Stimulated activated CD8-positive, alpha-beta memory T cell treated with anti-CD3 and anti-CD28 coated beads, Interleukin-2, amount 100 ng/mL, for 1 hour (primary cell): ENCODE measurements around the gene DHRS7.
A peak's percentile ranks its signal among the peaks of the same experiment; 100 is the strongest.

Experiments
- DNase-seq, 2 donors: peaks; one replicate each; pipeline ENCODE4 v3.0.0-alpha.2; 2020; ENCODE audit warnings: low read depth in 2 of 2

DHRS7 gene

DNA sequence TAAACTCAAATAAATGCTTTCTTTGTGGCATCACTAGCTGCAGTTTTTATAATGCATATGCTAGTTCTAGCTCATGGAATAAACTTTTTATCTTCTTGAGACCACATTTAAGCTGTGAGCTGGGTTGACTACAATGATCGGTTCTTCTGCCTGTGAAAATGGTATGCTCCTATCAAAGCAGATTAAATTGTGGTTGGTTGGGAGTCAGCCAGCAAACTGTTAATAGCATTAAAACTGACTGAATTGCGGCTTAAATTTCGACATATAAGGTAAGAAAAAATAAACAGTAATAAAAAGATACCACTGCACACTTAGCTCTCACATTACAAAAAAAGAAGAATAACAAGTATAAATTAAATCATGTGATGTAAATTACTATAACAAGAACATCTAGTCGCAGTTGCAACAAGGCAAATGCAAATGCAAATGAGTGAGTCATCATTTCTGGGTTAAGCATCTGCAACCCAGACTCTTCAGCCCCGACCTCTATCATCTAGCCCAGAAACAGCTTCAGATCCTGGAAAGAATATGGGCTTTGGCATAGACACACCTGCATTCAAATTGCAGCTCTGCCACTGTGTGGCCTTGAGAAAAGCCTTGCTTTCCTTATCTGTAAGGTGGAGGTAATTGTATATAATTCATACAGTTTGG, 19.8 kb upstream of the DHRS7 start:
- DNase-seq: no peak

- no peak for DNase-seq
These were observed 19.1 kb upstream of the DHRS7 start for GRCh38 chr14:60184146-60184904.

DNA sequence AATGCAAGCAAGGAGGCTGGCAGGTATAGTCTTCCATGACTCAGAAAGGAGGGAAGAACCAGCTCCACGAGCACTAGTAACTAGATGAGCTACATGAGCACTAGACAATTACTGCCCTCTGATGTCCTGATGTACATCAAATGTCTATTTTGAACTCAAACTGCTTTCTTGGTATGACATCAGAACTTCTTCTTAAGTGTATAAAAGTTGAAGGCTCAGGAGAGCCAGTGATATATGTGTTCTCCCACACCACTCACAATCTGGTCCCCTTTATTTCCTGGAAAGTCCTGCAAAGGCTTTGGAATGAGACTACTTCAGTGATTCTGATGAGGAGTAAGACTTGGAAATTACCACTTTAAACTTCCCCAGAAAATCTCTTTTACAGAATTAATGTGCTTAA, 18.5 kb upstream of the DHRS7 start:
- no peak for DNase-seq

DNA sequence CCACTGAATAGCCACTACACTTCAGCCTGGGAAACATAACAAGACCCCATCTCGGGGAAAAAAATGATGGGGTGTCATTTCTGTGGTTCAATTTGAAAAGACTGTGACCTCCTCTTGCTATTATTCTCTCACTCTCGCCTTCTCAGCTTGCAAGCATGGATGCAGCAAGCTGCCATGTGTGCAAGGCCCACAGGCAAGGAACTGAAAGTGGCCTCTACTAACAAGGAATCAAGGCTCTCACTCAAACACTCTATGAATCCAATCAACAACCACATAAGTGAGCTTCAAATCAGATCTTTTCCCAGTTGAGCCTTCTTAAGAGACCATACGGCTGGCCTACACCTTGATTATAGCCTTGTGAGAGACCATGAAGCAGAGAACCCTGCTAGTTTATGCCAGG, 17.9 kb upstream of the DHRS7 start:
- DNase-seq: no peak

DNA sequence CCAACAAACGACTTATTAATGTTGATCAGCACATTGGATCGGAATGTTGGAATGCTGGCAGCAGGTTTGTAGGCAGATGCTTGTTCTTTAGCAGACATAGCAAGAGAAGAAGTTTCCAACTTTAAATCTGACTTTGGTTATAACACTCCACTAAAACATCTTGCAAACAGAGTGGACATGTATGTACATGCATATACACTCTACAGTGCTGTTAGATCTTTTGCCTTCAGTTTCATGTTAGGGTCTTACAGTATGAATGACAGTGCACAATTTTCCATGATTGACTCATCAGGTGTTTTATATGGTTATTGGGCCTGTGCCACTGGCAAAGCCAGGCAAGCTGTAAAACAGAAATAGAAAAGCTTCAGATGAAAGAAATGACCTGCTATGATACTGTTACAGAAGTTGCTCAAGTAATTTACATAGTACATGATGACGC, 14.3 kb upstream of the DHRS7 start:
- DNase-seq: no peak

- no peak for DNase-seq
These were observed 13.6 kb upstream of the DHRS7 start for GRCh38 chr14:60178820-60179219.

DNA sequence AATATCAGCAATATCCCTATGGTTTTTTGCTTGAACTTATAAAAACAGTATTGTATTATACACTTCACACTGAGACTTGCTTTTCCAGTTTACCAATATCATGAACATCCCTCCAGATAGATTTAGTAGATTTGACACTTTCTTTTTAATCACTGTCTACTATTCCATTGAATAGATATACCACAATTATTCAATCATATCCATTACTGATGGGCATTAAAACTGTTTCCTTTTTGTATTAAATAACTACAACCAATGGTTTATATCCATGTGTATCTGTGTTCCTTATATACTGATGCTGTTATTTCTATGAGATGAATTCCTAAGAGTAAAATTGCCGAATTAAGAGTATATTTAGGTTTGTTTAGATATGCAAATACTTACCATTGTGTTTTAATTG, 13.0 kb upstream of the DHRS7 start:
- DNase-seq: no peak

- DNase-seq: no peak
These were observed 10.2 kb upstream of the DHRS7 start for GRCh38 chr14:60175255-60175902.

DNA sequence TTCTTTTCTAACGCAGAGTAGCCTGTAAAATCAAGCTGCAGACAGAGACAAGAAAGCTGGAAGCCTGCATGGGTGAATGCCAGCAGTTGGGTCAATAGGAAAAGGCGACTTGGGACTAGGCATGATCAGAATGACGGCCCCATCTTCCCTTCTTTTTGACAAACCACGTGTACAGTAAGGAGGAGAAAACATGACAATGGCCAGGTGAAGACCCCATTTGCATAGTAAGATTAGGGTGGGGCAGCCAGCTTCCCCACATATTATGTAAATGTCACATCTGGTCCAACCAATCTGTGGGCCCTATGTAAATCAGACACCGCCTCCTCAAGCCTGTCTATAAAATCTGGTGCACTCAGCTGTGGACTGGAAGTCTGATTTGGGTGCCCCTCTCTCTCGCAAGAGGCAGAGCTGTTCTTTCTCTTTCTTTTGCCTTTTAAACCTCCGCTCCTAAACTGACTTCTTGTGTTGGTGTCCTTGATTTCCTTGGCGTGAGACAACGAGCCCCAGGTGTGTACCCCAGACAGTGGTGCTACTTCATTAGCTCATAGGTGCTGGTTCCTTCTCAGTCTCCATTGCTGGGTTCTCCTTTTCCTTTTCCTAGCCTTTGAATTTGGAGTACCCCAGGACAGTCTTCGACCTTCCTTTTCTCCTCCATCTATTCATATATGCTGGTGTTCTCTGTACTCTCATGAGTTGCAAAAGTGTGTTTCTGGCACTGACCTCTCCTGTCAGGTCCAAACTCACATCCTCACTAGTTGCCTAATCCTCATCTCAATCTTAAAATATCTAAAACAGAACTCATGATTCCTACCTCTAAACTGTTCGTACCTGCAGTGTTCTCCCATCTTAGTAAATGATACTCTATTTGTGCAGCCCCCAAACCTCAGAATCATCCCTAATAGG, 9.4 kb upstream of the DHRS7 start:
- DNase-seq: no peak

- DNase-seq: no peak
These were observed 6.5 kb upstream of the DHRS7 start for GRCh38 chr14:60171690-60172089.

DNA sequence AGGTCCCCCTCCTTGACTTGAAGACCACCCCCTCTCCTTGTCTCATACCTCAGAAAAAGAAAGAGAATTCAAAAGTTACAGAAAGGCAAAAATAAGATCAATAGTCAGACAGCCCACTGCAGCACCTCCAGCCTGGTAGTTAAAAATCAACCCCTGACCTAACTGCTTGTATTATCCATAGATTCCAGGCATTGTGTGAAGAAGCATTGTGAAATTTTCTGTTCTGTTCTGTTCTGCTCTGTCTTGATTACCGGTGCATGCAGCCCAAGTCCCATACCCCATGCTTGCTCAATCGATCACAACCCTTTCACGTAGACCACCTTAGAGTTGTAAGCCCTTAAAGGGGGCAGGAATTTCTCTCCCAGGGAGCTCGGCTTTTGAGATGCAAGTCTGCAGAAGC, 5.8 kb upstream of the DHRS7 start:
- DNase-seq: no peak

GRCh38 chr14:60169722-60170121, 4.5 kb upstream of the DHRS7 start:
- no peak for DNase-seq

DNA sequence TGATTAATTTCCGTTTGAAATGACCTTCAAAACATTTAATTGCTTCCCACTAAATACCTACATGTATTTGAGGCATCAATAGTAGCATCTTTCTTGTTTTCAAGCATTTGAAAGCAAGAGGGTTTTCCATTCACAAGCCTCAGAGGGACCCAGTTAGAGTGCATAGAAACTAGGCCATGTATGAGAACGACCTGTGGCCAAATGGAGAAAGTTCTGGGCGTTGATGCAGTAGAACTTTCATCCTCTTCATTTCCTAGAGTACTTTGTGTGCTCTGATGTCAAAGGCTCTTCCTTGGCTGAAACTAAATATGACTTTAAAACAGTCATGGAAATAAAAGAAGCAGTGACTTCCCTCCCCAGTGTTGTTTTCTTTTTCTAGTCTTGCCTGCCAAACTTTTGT, 944 bp upstream of the DHRS7 start:
- DNase-seq: no peak

- DNase-seq: no peak
These were observed 314 bp upstream of the DHRS7 start for GRCh38 chr14:60165547-60165876.

DNA sequence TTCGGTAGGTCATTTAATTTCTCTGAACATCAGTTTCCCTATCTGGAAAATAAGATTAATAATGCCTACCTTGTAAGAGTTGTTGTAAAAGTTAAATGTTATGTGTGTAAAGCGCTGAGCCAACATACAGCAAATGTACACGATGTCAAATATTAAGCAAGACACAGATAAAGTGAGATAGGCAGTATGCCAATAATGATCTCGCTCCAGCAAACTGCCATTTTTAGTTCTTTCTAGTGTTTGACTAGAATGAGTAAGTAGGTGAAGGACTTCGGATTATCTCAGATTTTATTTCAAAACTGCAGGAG, 840 bp downstream of the DHRS7 start:
- no peak for DNase-seq

- no peak for DNase-seq
These were observed 1.5 kb downstream of the DHRS7 start for GRCh38 chr14:60163693-60164092.

DNA sequence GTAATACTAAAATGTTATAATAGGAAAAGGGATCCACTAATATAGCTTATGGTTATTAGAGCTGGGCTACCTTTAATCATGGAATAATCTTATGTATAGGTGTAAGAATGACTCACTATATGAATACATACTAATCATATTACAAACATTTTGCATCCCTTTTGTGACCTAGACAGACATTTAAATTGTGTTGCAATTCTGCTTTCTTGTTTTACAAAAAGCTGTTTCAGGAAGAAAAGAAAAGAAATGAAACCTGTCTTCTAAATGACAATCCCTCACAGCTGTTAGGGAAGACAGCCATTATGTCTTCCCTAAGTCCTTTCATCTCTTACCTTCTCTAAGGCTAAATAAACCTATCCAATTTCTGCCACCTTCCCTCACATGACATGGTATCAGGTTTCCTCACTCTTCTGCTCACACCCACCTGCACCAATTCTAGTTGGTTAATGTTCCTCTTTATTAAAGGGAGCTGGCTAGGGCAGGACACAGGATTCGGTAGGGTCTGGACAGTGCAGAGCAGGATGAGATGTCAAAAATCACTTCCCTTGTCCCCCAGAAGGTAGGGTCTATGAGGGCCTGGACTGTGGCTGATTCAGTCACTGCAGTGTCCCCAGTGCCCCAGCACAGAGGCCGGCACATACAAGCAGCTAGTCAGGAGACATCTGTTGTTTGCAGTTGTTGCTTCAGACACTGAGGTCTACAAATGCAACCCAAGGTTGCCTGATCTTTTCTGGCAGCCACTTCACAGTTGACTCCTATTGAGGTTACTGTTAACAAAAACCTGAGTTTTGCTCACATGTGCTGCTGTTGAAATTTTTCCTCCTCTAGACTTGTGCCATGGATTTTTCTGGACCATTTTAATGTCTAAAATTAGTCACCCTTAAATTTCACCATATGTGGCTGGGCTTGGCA, 3.7 kb downstream of the DHRS7 start:
- DNase-seq: no peak

GRCh38 chr14:60160422-60160821, 4.8 kb downstream of the DHRS7 start:
- no peak for DNase-seq

DNA sequence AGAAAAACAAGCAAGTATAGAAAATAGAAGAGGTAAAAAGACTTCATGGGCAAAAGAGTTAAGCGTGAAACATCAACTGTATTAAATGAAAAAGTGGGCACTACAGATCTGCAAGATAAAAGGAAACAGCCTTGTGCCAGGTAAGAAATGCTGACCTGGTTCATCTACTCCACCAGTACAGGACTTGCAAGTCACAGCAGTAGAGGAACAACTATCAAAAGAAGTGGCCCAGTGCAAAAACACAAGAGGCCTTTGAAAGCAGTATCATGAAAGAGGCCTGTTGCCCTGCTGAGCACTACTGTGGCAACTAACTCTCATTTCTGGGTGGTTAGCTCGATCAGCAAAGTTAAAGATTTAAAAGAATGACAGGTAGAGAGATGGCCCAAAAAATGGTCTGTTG, 10.5 kb downstream of the DHRS7 start:
- no peak for DNase-seq

- DNase-seq: no peak
These were observed 11.2 kb downstream of the DHRS7 start for GRCh38 chr14:60153991-60154390.

DNA sequence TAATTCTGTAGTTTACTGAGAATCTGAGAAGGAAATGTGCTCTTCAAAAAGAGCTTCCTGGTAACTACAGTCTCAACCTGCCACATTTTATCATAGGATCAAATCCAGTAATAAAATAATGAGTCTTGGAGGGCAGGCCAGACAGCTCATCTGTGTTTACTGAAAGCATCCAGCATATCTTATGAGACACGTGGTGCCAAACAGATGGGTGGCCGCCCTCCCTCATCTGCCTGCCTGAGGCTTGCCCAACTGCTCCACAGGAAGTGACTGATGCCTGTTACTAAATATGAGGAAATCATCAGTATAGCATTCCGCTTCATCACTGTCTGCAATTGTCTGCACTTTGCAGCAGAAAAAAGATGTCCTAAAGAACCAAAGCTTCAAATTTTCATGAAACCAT, 13.5 kb downstream of the DHRS7 start:
- peak; percentile 37 to 44 for DNase-seq
